OCI-LY7 (cell line): ENCODE data around the gene THBS4. TPM values are rescaled to one million over a fixed set of nuclear protein-coding genes. Genes with fewer than 3 reads are reported as not detected.

ENCODE experiments used
- BruUV-seq: library from RNA; stranded (reverse); fragments of 400-500 nt; replicated peaks from 2 replicates; lab custom pipeline; 2021; lab: Mats Ljungman, UMichigan
- CTCF ChIA-PET: fragments of 300-600 bp; sonication (Branson Sonifier 250); formaldehyde crosslinking; loops from one replicate; lab custom pipeline; 2022; ENCODE audit warnings: antibody characterized with exemption; ENCODE audit not compliant: unreplicated experiment; lab: Charles Lee
- POLR2A ChIA-PET: fragments of 300-600 bp; sonication (Branson Sonifier 250); formaldehyde crosslinking; loops from one replicate; lab custom pipeline; 2022; ENCODE audit warnings: antibody characterized with exemption; lab: Charles Lee
- DNase-seq: peaks from one replicate; pipeline ENCODE4 v3.0.0-alpha.2; 2015; ENCODE audit warnings: low spot score
- H2AFZ ChIP-seq: fragments of 200-600 bp; sonication (generic), shearing (Covaris generic); 2 replicates; pipeline ENCODE4 v1.6.1; 2014; ENCODE audit warnings: mild to moderate bottlenecking, antibody characterized with exemption, low read length, moderate library complexity
- H3K27ac ChIP-seq: fragments of 200-600 bp; sonication (generic); 2 replicates; pipeline ENCODE4 v1.5.1; 2014; ENCODE audit warnings: mixed run types, low read depth, mild to moderate bottlenecking, moderate library complexity, low read length, inconsistent platforms; ENCODE audit not compliant: poor library complexity, severe bottlenecking
- H3K36me3 ChIP-seq: fragments of 200-600 bp; sonication (generic); 2 replicates; pipeline ENCODE4 v1.6.1; 2014; ENCODE audit warnings: mild to moderate bottlenecking, antibody characterized with exemption, low read length, moderate library complexity, mixed read lengths; ENCODE audit not compliant: insufficient read depth
- H3K4me1 ChIP-seq: fragments of 200-600 bp; sonication (generic); 2 replicates; pipeline ENCODE4 v1.5.1; 2014; ENCODE audit warnings: mild to moderate bottlenecking, low read length; ENCODE audit not compliant: insufficient read depth, poor library complexity, severe bottlenecking
- H3K4me2 ChIP-seq: fragments of 200-600 bp; sonication (generic); 2 replicates; pipeline ENCODE4 v1.6.1; 2014; ENCODE audit warnings: mild to moderate bottlenecking, low read length
- H3K4me3 ChIP-seq: fragments of 200-600 bp; sonication (generic); 2 replicates; pipeline ENCODE4 v1.5.1; 2014; ENCODE audit warnings: mild to moderate bottlenecking, low read depth, low read length; ENCODE audit not compliant: poor library complexity, severe bottlenecking
- H3K79me2 ChIP-seq: fragments of 200-600 bp; sonication (generic); 2 replicates; pipeline ENCODE4 v1.6.1; 2016; ENCODE audit warnings: low read depth, mild to moderate bottlenecking, low read length, moderate library complexity, mixed read lengths; ENCODE audit not compliant: insufficient read depth
- H3K9me2 ChIP-seq: fragments of 200-600 bp; sonication (generic); 2 replicates; pipeline ENCODE4 v1.6.1; 2016; ENCODE audit warnings: mild to moderate bottlenecking, low read length, mixed read lengths; ENCODE audit not compliant: insufficient read depth
- H3K9me3 ChIP-seq: fragments of 200-600 bp; sonication (generic); 2 replicates; pipeline ENCODE4 v1.6.1; 2014; ENCODE audit warnings: mild to moderate bottlenecking, mixed run types, low read length, mixed read lengths
- H4K20me1 ChIP-seq: fragments of 200-600 bp; sonication (generic); 2 replicates; pipeline ENCODE4 v1.6.1; 2014; ENCODE audit warnings: mild to moderate bottlenecking, antibody characterized with exemption, low read length, moderate library complexity, mixed read lengths; ENCODE audit not compliant: insufficient read depth
- EZH2phosphoT487 ChIP-seq: fragments of 200-600 bp; sonication (generic); IDR thresholded peaks from 2 replicates; pipeline ENCODE4 v1.6.1; 2018; ENCODE audit warnings: low read depth, borderline replicate concordance, mild to moderate bottlenecking, mixed run types, antibody characterized with exemption, low read length, moderate library complexity, mixed read lengths
- intact Hi-C: fragments of 100-400 bp; cut with micrococcal nuclease; formaldehyde crosslinking; loops from one replicate; pipeline ENCODE4 v1.10.0; 2022; ENCODE audit not compliant: unreplicated experiment
- total RNA-seq, 2 experiments: library from RNA; depleted of rRNA in 1 of 2; stranded (reverse); fragments of >200 nt in 1 of 2; shearing (Covaris generic) in 1 of 2; gene quantifications; 2 replicates each; pipeline ENCODE4 v1.2.3, GENCODE V29; 2014 to 2022
- TF ChIP-seq, protein P1 (sequence below): fragments of 200-600 bp; sonication (generic); conservative IDR thresholded peaks from 2 replicates; pipeline ENCODE4 v1.5.1; 2014; ENCODE audit warnings: mild to moderate bottlenecking, antibody characterized with exemption, low read length, moderate library complexity, mixed read lengths

The THBS4 gene
- total RNA-seq, 2 experiments from 2014 or later, result 1.8 to 4.2 TPM

DNA sequence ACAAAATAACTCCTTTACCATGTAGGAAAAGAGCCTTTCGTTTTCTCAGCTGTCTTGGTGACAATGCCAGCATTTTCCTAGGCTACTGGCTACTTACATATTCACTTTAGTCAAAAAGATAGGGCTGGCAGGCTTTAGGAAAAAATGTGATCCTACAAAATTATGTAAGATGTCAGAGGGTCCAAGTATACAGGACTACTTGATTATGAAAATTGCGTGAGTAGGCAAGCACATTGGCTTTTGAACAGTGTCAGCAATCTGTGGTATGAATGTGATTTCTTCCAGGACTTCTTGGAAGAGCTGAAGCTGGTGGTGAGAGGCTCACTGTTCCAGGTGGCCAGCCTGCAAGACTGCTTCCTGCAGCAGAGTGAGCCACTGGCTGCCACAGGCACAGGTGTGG, 22.8 kb downstream of the THBS4 start:
- ChIA-PET CTCF (no interaction called here), POLR2A (interaction anchor here (0.6 kb wide), 1 partner anchor 12 kb away, joined by 5 read pairs; no protein-coding TSS in a partner anchor)
- no peak for DNase-seq
- no peaks in the 10 kb centered on the region for H3K36me3 ChIP-seq
- no peaks in the 10 kb centered on the region for H4K20me1 ChIP-seq
- H3K4me2 ChIP-seq, result no peak overlapping the region
- H3K9me2 ChIP-seq, result no peaks in the 10 kb centered on the region
- no peak overlapping the region for H3K4me3 ChIP-seq
- intact Hi-C loops, result no loop called here
- H3K4me1 ChIP-seq, result no peaks in the 10 kb centered on the region
- no peak for TF ChIP-seq EZH2phosphoT487
- H3K27ac ChIP-seq, result no peak overlapping the region
- no peaks in the 10 kb centered on the region for H3K79me2 ChIP-seq
- H3K9me3 ChIP-seq, result no peaks in the 10 kb centered on the region
- no peak overlapping the region for H2AFZ ChIP-seq
- no TSS peak for BruUV-seq

DNA sequence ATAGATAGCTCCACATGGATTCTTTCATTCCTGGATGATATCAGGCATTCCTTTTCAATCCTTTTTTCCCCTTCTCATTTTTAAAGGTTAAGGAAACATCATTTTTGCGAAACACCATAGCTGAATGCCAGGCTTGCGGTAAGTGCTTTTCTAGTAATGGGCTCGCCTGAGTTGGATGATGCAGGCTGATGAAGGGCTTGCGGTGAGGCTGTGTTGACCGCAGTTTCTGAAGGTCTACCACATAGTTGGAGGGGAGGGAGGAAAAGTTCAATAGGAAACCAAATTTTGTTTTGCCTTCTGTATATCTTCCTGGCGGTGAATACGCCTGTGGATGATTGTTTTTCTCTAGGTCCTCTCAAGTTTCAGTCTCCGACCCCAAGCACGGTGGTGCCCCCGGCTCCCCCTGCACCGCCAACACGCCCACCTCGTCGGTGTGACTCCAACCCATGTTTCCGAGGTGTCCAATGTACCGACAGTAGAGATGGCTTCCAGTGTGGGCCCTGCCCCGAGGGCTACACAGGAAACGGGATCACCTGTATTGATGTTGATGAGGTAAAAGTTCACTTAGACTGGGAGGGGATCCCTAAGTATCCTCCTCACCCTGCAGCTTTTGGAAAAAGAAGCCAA, 24.3 kb downstream of the THBS4 start:
- no TSS peak for BruUV-seq
- Histone ChIP-seq H3K79me2 (no peaks in the 10 kb centered on the region), H2AFZ (no peak overlapping the region), H3K4me3 (no peak overlapping the region), H3K9me3 (no peaks in the 10 kb centered on the region), H3K9me2 (no peaks in the 10 kb centered on the region), H3K27ac (no peak overlapping the region), H3K36me3 (no peaks in the 10 kb centered on the region), H4K20me1 (no peaks in the 10 kb centered on the region), H3K4me2 (no peak overlapping the region), H3K4me1 (no peaks in the 10 kb centered on the region)
- DNase-seq, result no peak
- ChIA-PET POLR2A (interaction anchor here (0.6 to 0.8 kb wide), 3 partner anchors 12 to 571 kb away, joined by 3 to 4 read pairs (median 3); no protein-coding TSS in a partner anchor), CTCF (no interaction called here)
- TF ChIP-seq, protein P1, sequence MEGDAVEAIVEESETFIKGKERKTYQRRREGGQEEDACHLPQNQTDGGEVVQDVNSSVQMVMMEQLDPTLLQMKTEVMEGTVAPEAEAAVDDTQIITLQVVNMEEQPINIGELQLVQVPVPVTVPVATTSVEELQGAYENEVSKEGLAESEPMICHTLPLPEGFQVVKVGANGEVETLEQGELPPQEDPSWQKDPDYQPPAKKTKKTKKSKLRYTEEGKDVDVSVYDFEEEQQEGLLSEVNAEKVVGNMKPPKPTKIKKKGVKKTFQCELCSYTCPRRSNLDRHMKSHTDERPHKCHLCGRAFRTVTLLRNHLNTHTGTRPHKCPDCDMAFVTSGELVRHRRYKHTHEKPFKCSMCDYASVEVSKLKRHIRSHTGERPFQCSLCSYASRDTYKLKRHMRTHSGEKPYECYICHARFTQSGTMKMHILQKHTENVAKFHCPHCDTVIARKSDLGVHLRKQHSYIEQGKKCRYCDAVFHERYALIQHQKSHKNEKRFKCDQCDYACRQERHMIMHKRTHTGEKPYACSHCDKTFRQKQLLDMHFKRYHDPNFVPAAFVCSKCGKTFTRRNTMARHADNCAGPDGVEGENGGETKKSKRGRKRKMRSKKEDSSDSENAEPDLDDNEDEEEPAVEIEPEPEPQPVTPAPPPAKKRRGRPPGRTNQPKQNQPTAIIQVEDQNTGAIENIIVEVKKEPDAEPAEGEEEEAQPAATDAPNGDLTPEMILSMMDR, result no peak
- TF ChIP-seq EZH2phosphoT487, result no peak
- intact Hi-C loops, result no loop called here

DNA sequence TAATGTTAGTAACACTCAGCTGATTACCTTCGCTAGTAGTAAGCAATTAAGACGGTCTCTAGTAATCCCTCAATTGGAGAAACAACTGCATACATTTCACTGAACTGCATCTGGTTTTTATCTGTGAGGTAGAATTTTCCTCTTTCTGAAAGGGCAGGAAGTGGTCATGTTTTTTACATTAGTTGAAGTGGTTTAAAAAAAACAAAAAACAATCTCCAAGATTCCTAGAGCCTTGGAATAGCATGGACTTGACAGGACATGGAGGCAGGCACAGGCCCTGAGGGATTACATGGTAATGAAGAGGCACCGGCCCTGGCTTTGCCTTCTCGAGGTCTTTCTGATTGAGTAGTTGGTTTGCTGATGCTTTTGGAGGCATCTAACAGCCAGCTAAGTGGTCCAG, 25.8 kb downstream of the THBS4 start:
- no peak overlapping the region for H2AFZ ChIP-seq
- no TSS peak for BruUV-seq
- no peak for DNase-seq
- H3K36me3 ChIP-seq, result no peaks in the 10 kb centered on the region
- POLR2A ChIA-PET, result interaction anchor here (1.3 kb wide), 1 partner anchor 15 kb away, joined by 3 read pairs; no protein-coding TSS in a partner anchor
- intact Hi-C loops, result no loop called here
- H3K4me2 ChIP-seq, result no peak overlapping the region
- no peaks in the 10 kb centered on the region for H4K20me1 ChIP-seq
- no peak overlapping the region for H3K4me3 ChIP-seq
- no peaks in the 10 kb centered on the region for H3K9me2 ChIP-seq
- no peaks in the 10 kb centered on the region for H3K4me1 ChIP-seq
- H3K79me2 ChIP-seq, result no peaks in the 10 kb centered on the region
- H3K9me3 ChIP-seq, result no peaks in the 10 kb centered on the region
- CTCF ChIA-PET, result no interaction called here
- TF ChIP-seq EZH2phosphoT487, result no peak
- TF ChIP-seq, protein P1, result no peak
- no peak overlapping the region for H3K27ac ChIP-seq
